ENCODE measurements around the gene SSH2. TPM values are rescaled to one million over a fixed set of nuclear protein-coding genes. Genes with fewer than 3 reads are reported as not detected.
A peak's percentile ranks its signal among the peaks of the same experiment; 100 is the strongest.
"Not testable (repeated sequence)": the region's sequence is repeated elsewhere in the genome, so short reads cannot be mapped to it uniquely, and the experiment has no call there.

The SSH2 gene
- total and polyA plus RNA-seq, 9 donors = 14.7 to 27.4 (median 20.6) TPM

GRCh38 chr17:29862951-29863350 lies 67.1 kb downstream of the SSH2 start:
- H3K36me3 ChIP-seq (ENCODE audit: control insufficient read depth, insufficient read depth, low read length) = no peaks in the 10 kb centered on the region
- H3K27ac ChIP-seq (ENCODE audit: low read length) = no peak overlapping the region
- H3K27me3 ChIP-seq (ENCODE audit: control insufficient read depth, insufficient read depth, low read length) = no peaks in the 10 kb centered on the region
- no peak overlapping the region for H3K4me3 ChIP-seq (ENCODE audit: low read length)
- no peaks in the 10 kb centered on the region for H3K9me3 ChIP-seq (replicated peaks; ENCODE audit: control insufficient read depth, low read depth, low read length)
- H3K4me1 ChIP-seq (ENCODE audit: control insufficient read depth, insufficient read depth, low read length) = peaks cover 8% of the 10 kb centered on the region
- no peak for DNase-seq

DNA sequence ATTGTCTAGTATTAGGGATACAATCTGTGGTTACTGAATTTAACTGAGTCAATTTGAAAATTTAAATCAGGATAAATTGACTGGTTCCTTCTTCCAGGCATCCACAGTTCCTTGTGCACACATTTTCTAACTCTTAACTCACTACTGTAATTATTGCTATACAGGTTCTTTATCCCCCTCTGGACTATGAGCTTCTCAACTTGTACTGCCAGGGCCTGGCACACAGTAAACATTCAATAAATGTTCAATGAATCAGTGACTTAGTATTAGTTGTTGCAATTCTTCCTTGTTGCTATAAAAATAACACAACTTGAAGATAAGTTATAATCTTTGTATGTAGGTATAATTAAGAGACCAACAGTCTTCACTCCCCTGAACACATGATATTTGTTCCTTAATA lies 67.9 kb downstream of the SSH2 start:
- Histone ChIP-seq H3K27ac (ENCODE audit: low read length) (no peak overlapping the region), H3K9me3 (replicated peaks; ENCODE audit: control insufficient read depth, low read depth, low read length) (no peaks in the 10 kb centered on the region), H3K36me3 (ENCODE audit: control insufficient read depth, insufficient read depth, low read length) (no peaks in the 10 kb centered on the region), H3K4me1 (ENCODE audit: control insufficient read depth, insufficient read depth, low read length) (peaks cover 8% of the 10 kb centered on the region), H3K27me3 (ENCODE audit: control insufficient read depth, insufficient read depth, low read length) (no peaks in the 10 kb centered on the region), H3K4me3 (ENCODE audit: low read length) (no peak overlapping the region)
- no peak for DNase-seq

- not testable (repeated sequence) for H3K27ac ChIP-seq (ENCODE audit: low read length); H3K27me3 ChIP-seq (ENCODE audit: control insufficient read depth, insufficient read depth, low read length); DNase-seq; H3K36me3 ChIP-seq (ENCODE audit: control insufficient read depth, insufficient read depth, low read length); H3K4me3 ChIP-seq (ENCODE audit: low read length); H3K4me1 ChIP-seq (ENCODE audit: control insufficient read depth, insufficient read depth, low read length); H3K9me3 ChIP-seq (replicated peaks; ENCODE audit: control insufficient read depth, low read depth, low read length)
- 100% methylated on average over 2 of the region's 4 CpGs for WGBS (ENCODE audit: insufficient coverage)
Measured at GRCh38 chr17:29859445-29859844, 70.6 kb downstream of the SSH2 start.

GRCh38 chr17:29857823-29858222 lies 72.2 kb downstream of the SSH2 start:
- H3K4me1 ChIP-seq (ENCODE audit: control insufficient read depth, insufficient read depth, low read length) = peaks cover 8% of the 10 kb centered on the region
- H3K9me3 ChIP-seq (replicated peaks; ENCODE audit: control insufficient read depth, low read depth, low read length) = no peaks in the 10 kb centered on the region
- H3K27ac ChIP-seq (ENCODE audit: low read length) = no peak overlapping the region
- DNase-seq = no peak
- no peaks in the 10 kb centered on the region for H3K27me3 ChIP-seq (ENCODE audit: control insufficient read depth, insufficient read depth, low read length)
- H3K4me3 ChIP-seq (ENCODE audit: low read length) = no peak overlapping the region
- no peaks in the 10 kb centered on the region for H3K36me3 ChIP-seq (ENCODE audit: control insufficient read depth, insufficient read depth, low read length)

GRCh38 chr17:29857105-29857504 lies 72.9 kb downstream of the SSH2 start:
- not testable (repeated sequence) for H3K9me3 ChIP-seq (replicated peaks; ENCODE audit: control insufficient read depth, low read depth, low read length); H3K36me3 ChIP-seq (ENCODE audit: control insufficient read depth, insufficient read depth, low read length); H3K27ac ChIP-seq (ENCODE audit: low read length); H3K4me3 ChIP-seq (ENCODE audit: low read length); H3K27me3 ChIP-seq (ENCODE audit: control insufficient read depth, insufficient read depth, low read length); H3K4me1 ChIP-seq (ENCODE audit: control insufficient read depth, insufficient read depth, low read length); DNase-seq
- no CpG with 5 or more reads among the region's 4 CpGs for WGBS (ENCODE audit: insufficient coverage)

- Histone ChIP-seq H3K4me1 (ENCODE audit: control insufficient read depth, insufficient read depth, low read length) (peaks cover 4% of the 10 kb centered on the region), H3K27me3 (ENCODE audit: control insufficient read depth, insufficient read depth, low read length) (no peaks in the 10 kb centered on the region), H3K4me3 (ENCODE audit: low read length) (no peak overlapping the region), H3K27ac (ENCODE audit: low read length) (no peak overlapping the region), H3K9me3 (replicated peaks; ENCODE audit: control insufficient read depth, low read depth, low read length) (no peaks in the 10 kb centered on the region), H3K36me3 (ENCODE audit: control insufficient read depth, insufficient read depth, low read length) (no peaks in the 10 kb centered on the region)
- DNase-seq = peak; percentile 83
- no CpG with 5 or more reads among the region's 1 CpG for WGBS (ENCODE audit: insufficient coverage)
Measured at GRCh38 chr17:29855686-29856085, 74.3 kb downstream of the SSH2 start.

DNA sequence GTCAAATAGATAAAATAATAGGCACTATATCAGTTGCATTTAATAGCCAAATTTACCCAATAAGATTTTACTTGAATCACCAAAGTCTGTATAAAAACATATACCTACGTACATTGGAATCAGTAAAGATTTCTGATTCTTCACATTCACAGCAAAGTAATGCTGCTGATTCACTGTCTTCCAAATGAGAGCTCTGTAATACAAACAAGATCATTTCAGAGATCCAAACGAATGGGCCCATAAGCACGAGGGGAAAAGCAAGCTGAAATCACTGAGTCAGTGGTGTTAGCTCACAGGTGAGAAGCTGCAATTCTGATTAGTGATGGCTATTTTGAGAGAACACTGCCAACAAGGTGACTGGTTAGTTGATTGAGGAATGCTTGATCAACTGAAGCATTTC lies 81.3 kb downstream of the SSH2 start:
- Histone ChIP-seq H3K27ac (ENCODE audit: low read length) (no peak overlapping the region), H3K9me3 (replicated peaks; ENCODE audit: control insufficient read depth, low read depth, low read length) (no peaks in the 10 kb centered on the region), H3K4me1 (ENCODE audit: control insufficient read depth, insufficient read depth, low read length) (peaks cover 19% of the 10 kb centered on the region), H3K27me3 (ENCODE audit: control insufficient read depth, insufficient read depth, low read length) (no peaks in the 10 kb centered on the region), H3K36me3 (ENCODE audit: control insufficient read depth, insufficient read depth, low read length) (no peaks in the 10 kb centered on the region), H3K4me3 (ENCODE audit: low read length) (no peak overlapping the region)
- no peak for DNase-seq
- 79% methylated on average over 2 of the region's 3 CpGs for WGBS (ENCODE audit: insufficient coverage)

DNA sequence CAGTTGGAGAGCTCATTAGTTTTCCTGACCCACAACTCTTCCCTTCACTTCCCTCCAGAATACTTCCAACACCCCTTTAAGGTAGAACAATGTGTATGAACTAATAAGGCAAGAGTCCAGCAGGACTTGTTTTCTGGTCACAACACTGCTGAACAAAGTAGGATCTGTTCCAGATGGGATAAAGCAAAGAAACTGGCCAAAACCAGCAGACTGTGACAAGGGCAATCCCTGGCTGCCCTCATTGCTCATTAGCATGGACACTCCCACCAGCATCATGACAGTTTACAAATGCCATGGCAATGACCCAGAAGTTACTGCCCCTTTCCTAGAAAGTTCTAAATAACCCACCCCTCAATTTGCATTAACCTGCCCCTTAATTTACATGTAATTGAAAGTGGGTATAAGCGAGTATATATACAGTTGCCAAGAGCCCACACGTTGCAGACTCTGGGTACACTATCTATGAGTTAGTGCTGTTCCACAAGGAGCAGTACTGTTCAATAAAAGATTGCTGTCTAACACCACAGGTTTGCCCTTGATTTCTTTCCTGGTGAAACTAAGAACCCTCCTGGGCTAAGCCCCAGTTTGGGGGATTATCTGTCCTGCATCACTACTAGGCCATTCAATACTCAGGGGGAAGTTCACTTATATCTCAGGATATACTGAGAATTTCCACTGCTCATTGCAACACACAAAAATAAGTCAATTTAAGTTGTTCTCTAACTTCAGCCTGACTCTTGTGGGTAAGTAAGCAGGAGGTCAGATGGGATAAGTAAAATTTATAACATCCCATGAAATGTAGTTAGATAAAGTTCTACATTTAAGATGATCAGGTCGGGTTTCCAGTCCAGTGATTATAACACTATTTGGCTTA lies 82.3 kb downstream of the SSH2 start:
- no peak overlapping the region for H3K4me3 ChIP-seq (ENCODE audit: low read length)
- H3K27me3 ChIP-seq (ENCODE audit: control insufficient read depth, insufficient read depth, low read length) = no peaks in the 10 kb centered on the region
- H3K36me3 ChIP-seq (ENCODE audit: control insufficient read depth, insufficient read depth, low read length) = no peaks in the 10 kb centered on the region
- DNase-seq = peak; percentile 38
- WGBS (ENCODE audit: insufficient coverage) = no CpG with 5 or more reads among the region's 3 CpGs
- no peak overlapping the region for H3K27ac ChIP-seq (ENCODE audit: low read length)
- peaks cover 19% of the 10 kb centered on the region for H3K4me1 ChIP-seq (ENCODE audit: control insufficient read depth, insufficient read depth, low read length)
- no peaks in the 10 kb centered on the region for H3K9me3 ChIP-seq (replicated peaks; ENCODE audit: control insufficient read depth, low read depth, low read length)

DNA sequence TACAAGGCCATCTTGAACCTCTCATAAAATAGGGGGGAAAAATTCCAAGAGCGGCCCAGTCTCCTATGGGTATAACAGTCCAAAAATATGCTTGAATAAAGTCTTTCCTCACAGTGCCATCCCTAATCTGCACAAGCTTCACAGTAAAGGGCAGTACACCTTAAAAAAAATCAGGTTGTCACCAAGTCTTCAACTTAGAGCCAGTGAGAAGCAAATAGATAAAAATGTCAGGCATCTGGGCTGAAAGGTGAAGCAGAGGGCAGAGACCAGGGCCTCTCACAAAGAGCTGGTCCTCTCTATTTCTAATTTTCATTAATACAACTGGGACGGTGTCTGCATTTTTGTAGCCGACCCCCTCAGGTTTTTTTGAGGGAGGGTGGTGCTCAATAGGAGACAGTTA lies 82.9 kb downstream of the SSH2 start:
- peaks cover 19% of the 10 kb centered on the region for H3K4me1 ChIP-seq (ENCODE audit: control insufficient read depth, insufficient read depth, low read length)
- no peak for DNase-seq
- H3K4me3 ChIP-seq (ENCODE audit: low read length) = no peak overlapping the region
- no peaks in the 10 kb centered on the region for H3K9me3 ChIP-seq (replicated peaks; ENCODE audit: control insufficient read depth, low read depth, low read length)
- WGBS (ENCODE audit: insufficient coverage) = no CpG with 5 or more reads among the region's 3 CpGs
- H3K27ac ChIP-seq (ENCODE audit: low read length) = no peak overlapping the region
- H3K27me3 ChIP-seq (ENCODE audit: control insufficient read depth, insufficient read depth, low read length) = no peaks in the 10 kb centered on the region
- no peaks in the 10 kb centered on the region for H3K36me3 ChIP-seq (ENCODE audit: control insufficient read depth, insufficient read depth, low read length)

- Histone ChIP-seq H3K27ac (ENCODE audit: low read length) (no peak overlapping the region), H3K9me3 (replicated peaks; ENCODE audit: control insufficient read depth, low read depth, low read length) (no peaks in the 10 kb centered on the region), H3K4me1 (ENCODE audit: control insufficient read depth, insufficient read depth, low read length) (peaks cover 19% of the 10 kb centered on the region), H3K4me3 (ENCODE audit: low read length) (no peak overlapping the region), H3K36me3 (ENCODE audit: control insufficient read depth, insufficient read depth, low read length) (no peaks in the 10 kb centered on the region), H3K27me3 (ENCODE audit: control insufficient read depth, insufficient read depth, low read length) (no peaks in the 10 kb centered on the region)
- no peak for DNase-seq
- no CpG with 5 or more reads among the region's 2 CpGs for WGBS (ENCODE audit: insufficient coverage)
Measured at GRCh38 chr17:29846298-29846697, 83.7 kb downstream of the SSH2 start.

Measured in muscle of leg (tissue), 11 donors.